Measurements from ENCODE around the gene TXN.

Gene TXN

DNA sequence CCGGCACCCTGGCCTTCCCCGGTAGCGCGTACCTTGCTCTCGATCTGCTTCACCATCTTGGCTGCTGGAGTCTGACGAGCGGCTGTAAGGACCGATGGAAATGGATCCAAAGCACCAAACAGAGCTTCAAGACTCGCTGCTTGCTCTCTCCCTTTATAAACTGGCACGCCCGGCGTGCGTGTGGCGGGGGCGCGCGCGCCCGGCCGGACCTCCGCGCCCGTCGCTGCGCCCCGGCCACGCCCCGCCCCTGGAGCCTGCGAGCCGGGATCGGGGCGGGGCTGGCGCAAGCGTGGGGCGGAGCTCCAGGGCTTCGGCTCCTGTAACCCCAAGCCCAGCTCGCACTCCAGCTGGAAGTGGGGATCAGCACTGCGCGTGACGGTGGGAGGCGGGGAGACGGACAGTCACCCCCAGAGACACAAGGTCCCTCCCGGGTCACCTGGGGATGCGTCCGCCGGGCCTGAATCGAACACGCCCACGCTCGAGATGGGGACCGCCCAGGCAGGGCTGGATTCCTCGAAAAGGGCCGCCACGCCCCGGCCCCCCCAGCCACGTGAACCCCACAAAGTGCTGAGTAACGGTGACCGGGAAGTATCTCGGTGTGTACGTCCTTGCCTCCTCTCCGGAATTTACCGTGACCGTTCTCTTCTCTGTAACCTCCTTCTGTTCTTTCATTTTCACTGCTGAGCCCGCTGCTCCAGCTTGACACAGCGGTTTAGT, at the start of gene TXN:
TSS of gene TXN (minus strand) at position 128 of the 717 bp plus-strand sequence. CDS start at position 56, 72 bp downstream.
- Histone ChIP-seq H3K4me3 (replicated peaks; ENCODE audit: low read depth, low read length) (peak within 1 kb of the TSS; percentile 92), H3K36me3 (ENCODE audit: control insufficient read depth, insufficient read depth, low read length) (no peaks in the 10 kb centered on the region), H3K27me3 (replicated peaks; ENCODE audit: control insufficient read depth, insufficient read depth, low read length) (no peaks in the 10 kb centered on the region)
- peak; percentile 97 for DNase-seq (ENCODE audit: extremely low read depth, insufficient read length)
- TF ChIP-seq CTCF (IDR thresholded peaks at IDR 0.05; ENCODE audit: insufficient read depth, low read length, poor library complexity, severe bottlenecking), result no peak

GRCh38 chr9:110303133-110303532, 46.8 kb upstream of the TXN start:
- no peak for TF ChIP-seq CTCF (IDR thresholded peaks at IDR 0.05; ENCODE audit: insufficient read depth, low read length, poor library complexity, severe bottlenecking)
- Histone ChIP-seq H3K27me3 (replicated peaks; ENCODE audit: control insufficient read depth, insufficient read depth, low read length) (no peaks in the 10 kb centered on the region), H3K36me3 (ENCODE audit: control insufficient read depth, insufficient read depth, low read length) (no peaks in the 10 kb centered on the region), H3K4me3 (replicated peaks; ENCODE audit: low read depth, low read length) (no peak overlapping the region)
- DNase-seq (ENCODE audit: extremely low read depth, insufficient read length), result no peak

- no peak for DNase-seq (ENCODE audit: extremely low read depth, insufficient read length)
- Histone ChIP-seq H3K27me3 (replicated peaks; ENCODE audit: control insufficient read depth, insufficient read depth, low read length) (no peaks in the 10 kb centered on the region), H3K36me3 (ENCODE audit: control insufficient read depth, insufficient read depth, low read length) (no peaks in the 10 kb centered on the region), H3K4me3 (replicated peaks; ENCODE audit: low read depth, low read length) (no peak overlapping the region)
- TF ChIP-seq CTCF (IDR thresholded peaks at IDR 0.05; ENCODE audit: insufficient read depth, low read length, poor library complexity, severe bottlenecking), result no peak
Observed at GRCh38 chr9:110298043-110298605, 41.8 kb upstream of the TXN start.

GRCh38 chr9:110293248-110293647, 36.9 kb upstream of the TXN start:
- no peak for DNase-seq (ENCODE audit: extremely low read depth, insufficient read length)
- Histone ChIP-seq H3K4me3 (replicated peaks; ENCODE audit: low read depth, low read length) (no peak overlapping the region), H3K36me3 (ENCODE audit: control insufficient read depth, insufficient read depth, low read length) (no peaks in the 10 kb centered on the region), H3K27me3 (replicated peaks; ENCODE audit: control insufficient read depth, insufficient read depth, low read length) (no peaks in the 10 kb centered on the region)
- TF ChIP-seq CTCF (IDR thresholded peaks at IDR 0.05; ENCODE audit: insufficient read depth, low read length, poor library complexity, severe bottlenecking), result no peak

DNA sequence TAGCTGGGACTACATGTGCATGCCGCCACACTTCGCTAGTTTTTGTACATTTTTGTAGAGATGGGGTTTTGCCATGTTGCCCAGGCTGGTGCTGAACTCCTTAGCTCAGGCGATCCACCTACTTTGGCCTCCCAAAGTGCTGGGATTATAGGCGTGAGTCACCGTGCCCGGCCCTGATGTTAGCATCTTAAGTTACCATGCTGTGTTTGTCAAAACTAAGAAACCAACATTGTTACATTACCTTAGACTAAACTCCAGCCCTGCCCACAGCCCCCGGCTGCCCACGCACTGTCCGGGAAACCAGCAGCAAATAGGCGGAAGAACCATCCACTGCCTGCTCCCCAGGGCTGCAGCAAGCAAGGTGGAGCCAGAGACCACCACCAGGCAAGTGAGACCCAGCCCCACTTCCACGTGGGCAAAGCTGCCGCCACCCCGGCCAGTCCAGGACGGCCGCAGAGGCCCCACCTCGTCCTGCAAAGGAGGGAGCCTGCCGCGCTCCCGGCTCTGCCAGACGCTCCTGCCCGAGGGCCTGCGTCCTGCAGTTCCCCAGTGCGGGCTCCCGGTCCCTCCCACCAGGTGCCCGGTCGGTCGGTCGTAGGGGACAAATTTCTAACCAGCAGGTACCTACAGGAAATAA, 35.7 kb upstream of the TXN start:
- Histone ChIP-seq H3K27me3 (replicated peaks; ENCODE audit: control insufficient read depth, insufficient read depth, low read length) (no peaks in the 10 kb centered on the region), H3K4me3 (replicated peaks; ENCODE audit: low read depth, low read length) (no peak overlapping the region), H3K36me3 (ENCODE audit: control insufficient read depth, insufficient read depth, low read length) (no peaks in the 10 kb centered on the region)
- TF ChIP-seq CTCF (IDR thresholded peaks at IDR 0.05; ENCODE audit: insufficient read depth, low read length, poor library complexity, severe bottlenecking), result no peak
- DNase-seq (ENCODE audit: extremely low read depth, insufficient read length), result no peak

Data from GM06990 (cell line).